GM23338 (cell line): ENCODE data around the gene PDIA5. TPM values are rescaled to one million over a fixed set of nuclear protein-coding genes. Genes with fewer than 3 reads are reported as not detected.

ENCODE experiments used
- ATAC-seq: fragments of 200-7000 bp; cut with Tn5 transposase; 3 replicates; pipeline ENCODE4 v1.9.1; 2020
- DNase-seq: peaks from one replicate; pipeline ENCODE4 v3.0.0-alpha.2; 2015; ENCODE audit warnings: low spot score
- H2AFZ ChIP-seq: fragments of 200-600 bp; sonication (generic); 2 replicates; pipeline ENCODE4 v1.8.0; 2016; ENCODE audit warnings: antibody characterized with exemption, mild to moderate bottlenecking, moderate library complexity
- H3F3A ChIP-seq: fragments of 200-600 bp; sonication (generic); replicated peaks from 2 replicates; pipeline ENCODE4 v1.8.0; 2017; ENCODE audit warnings: antibody characterized with exemption, mixed run types, low read depth
- H3K27ac ChIP-seq: fragments of 200-600 bp; sonication (generic); 2 replicates; pipeline ENCODE4 v1.6.1; 2016; ENCODE audit warnings: low read depth
- H3K27me3 ChIP-seq: fragments of 200-600 bp; sonication (generic); 2 replicates; pipeline ENCODE4 v1.8.0; 2016; ENCODE audit warnings: mild to moderate bottlenecking, mixed run types, moderate library complexity; ENCODE audit not compliant: insufficient read depth
- H3K36me3 ChIP-seq: fragments of 200-600 bp; sonication (generic); 2 replicates; pipeline ENCODE4 v1.8.0; 2016; ENCODE audit warnings: mild to moderate bottlenecking; ENCODE audit not compliant: insufficient read depth
- H3K4me1 ChIP-seq: fragments of 200-600 bp; sonication (generic); 2 replicates; pipeline ENCODE4 v1.8.0; 2016; ENCODE audit warnings: mild to moderate bottlenecking, moderate library complexity; ENCODE audit not compliant: insufficient read depth
- H3K4me2 ChIP-seq: fragments of 200-600 bp; sonication (generic); 2 replicates; pipeline ENCODE4 v1.7.1; 2017; ENCODE audit warnings: mixed run types
- H3K4me3 ChIP-seq: fragments of 200-600 bp; sonication (generic); 2 replicates; pipeline ENCODE4 v1.6.1; 2016; ENCODE audit warnings: mixed run types
- H3K79me2 ChIP-seq: fragments of 200-600 bp; sonication (generic); replicated peaks from 2 replicates; pipeline ENCODE4 v1.8.0; 2017; ENCODE audit warnings: mild to moderate bottlenecking; ENCODE audit not compliant: insufficient read depth
- H3K9me2 ChIP-seq: fragments of 200-600 bp; sonication (generic); 2 replicates; pipeline ENCODE4 v1.8.0; 2017; ENCODE audit not compliant: insufficient read depth
- H4K20me1 ChIP-seq: fragments of 200-600 bp; sonication (generic); replicated peaks from 2 replicates; pipeline ENCODE4 v1.8.0; 2017; ENCODE audit warnings: mild to moderate bottlenecking; ENCODE audit not compliant: insufficient read depth
- H3K27ac Mint-ChIP-seq: 2 replicates; pipeline ENCODE4 v1.8.0; 2020; ENCODE audit warnings: inconsistent platforms, mild to moderate bottlenecking, moderate library complexity, mixed read lengths
- H3K27me3 Mint-ChIP-seq: 3 replicates; pipeline ENCODE4 v1.8.0; 2022; ENCODE audit warnings: low read depth, mild to moderate bottlenecking, moderate library complexity, mixed read lengths, inconsistent platforms; ENCODE audit not compliant: insufficient read depth, poor library complexity
- H3K36me3 Mint-ChIP-seq: 3 replicates; pipeline ENCODE4 v1.8.0; 2021; ENCODE audit warnings: low read depth, mild to moderate bottlenecking, inconsistent platforms, moderate library complexity, mixed read lengths
- H3K4me1 Mint-ChIP-seq: 3 replicates; pipeline ENCODE4 v1.8.0; 2020; ENCODE audit warnings: mild to moderate bottlenecking, inconsistent platforms, mixed read lengths
- H3K4me3 Mint-ChIP-seq: 3 replicates; pipeline ENCODE4 v1.8.0; 2021; ENCODE audit warnings: moderate library complexity, mild to moderate bottlenecking, inconsistent platforms, mixed read lengths
- H3K9me3 Mint-ChIP-seq: 3 replicates; pipeline ENCODE4 v1.8.0; 2020; ENCODE audit warnings: moderate library complexity, mild to moderate bottlenecking, inconsistent platforms, mixed read lengths
- CREB1 ChIP-seq: fragments of 250-450 bp; sonication (Bioruptor Pico); IDR thresholded peaks from 2 replicates; pipeline ENCODE4 v1.5.0; 2020; ENCODE audit warnings: low read depth, mild to moderate bottlenecking, moderate library complexity
- EZH2 ChIP-seq: fragments of 200-600 bp; sonication (generic); IDR thresholded peaks from one replicate; pipeline ENCODE4 v1.8.0; 2017; ENCODE audit warnings: antibody characterized with exemption, mild to moderate bottlenecking, low read depth; ENCODE audit not compliant: unreplicated experiment
- EZH2phosphoT487 ChIP-seq: fragments of 200-600 bp; sonication (generic); IDR thresholded peaks from one replicate; pipeline ENCODE4 v1.8.1; 2018; ENCODE audit warnings: antibody characterized with exemption; ENCODE audit not compliant: unreplicated experiment
- JUNB ChIP-seq: IDR thresholded peaks from one replicate; pipeline ENCODE4 v1.6.1; 2016; ENCODE audit warnings: antibody characterized with exemption; ENCODE audit not compliant: unreplicated experiment
- NANOG ChIP-seq: IDR thresholded peaks from 2 replicates; pipeline ENCODE4 v1.6.1; 2016; ENCODE audit warnings: antibody characterized with exemption, borderline replicate concordance
- POLR2AphosphoS5 ChIP-seq: IDR thresholded peaks from 2 replicates; pipeline ENCODE4 v1.6.1; 2016; ENCODE audit warnings: antibody characterized with exemption, low read depth
- STAT1 ChIP-seq: IDR thresholded peaks from one replicate; pipeline ENCODE4 v1.6.1; 2016; ENCODE audit warnings: antibody characterized with exemption; ENCODE audit not compliant: unreplicated experiment
- ZNF114 ChIP-seq: fragments of 250-450 bp; sonication (Bioruptor Pico); IDR thresholded peaks from 2 replicates; pipeline ENCODE4 v1.5.0; 2020; ENCODE audit warnings: mild to moderate bottlenecking, moderate library complexity
- ZNF331 ChIP-seq: fragments of 250-450 bp; sonication (Bioruptor Pico); IDR thresholded peaks from 2 replicates; pipeline ENCODE4 v1.5.0; 2020; ENCODE audit warnings: low read depth, mild to moderate bottlenecking, moderate library complexity
- polyA plus RNA-seq: library from polyadenylated mRNA; unstranded; fragments of >200 nt; fragmentation: Nextera tagmentation; extraction: Ambion mirVana; gene quantifications from 2 replicates; pipeline ENCODE4 v1.2.1, GENCODE V29; 2016
- total RNA-seq: library from RNA; depleted of rRNA; stranded (reverse); fragments of >200 nt; shearing (Covaris generic); gene quantifications from 2 replicates; pipeline ENCODE4 v1.2.3, GENCODE V29; 2014
- TF ChIP-seq, protein P1 (sequence below): IDR thresholded peaks from one replicate; pipeline ENCODE4 v1.6.1; 2018; ENCODE audit warnings: antibody characterized with exemption; ENCODE audit not compliant: unreplicated experiment
- TF ChIP-seq, protein P2 (sequence below): fragments of 250-450 bp; sonication (Bioruptor Pico); IDR thresholded peaks from 2 replicates; pipeline ENCODE4 v1.5.0; 2020; ENCODE audit warnings: mild to moderate bottlenecking, moderate library complexity
- TF ChIP-seq, protein P3 (sequence below): IDR thresholded peaks from 2 replicates; pipeline ENCODE4 v1.6.1; 2016; ENCODE audit warnings: antibody characterized with exemption
- TF ChIP-seq, protein P4 (sequence below), 2 experiments: fragments of 200-600 bp in 1 of 2; sonication (generic) in 1 of 2; conservative IDR thresholded peaks; 2 replicates each; pipeline versions ENCODE4 v1.5.1 to v1.6.1; 2016 to 2017; ENCODE audit warnings: antibody characterized with exemption in 2 of 2, low read depth in 2 of 2, mild to moderate bottlenecking in 2 of 2, moderate library complexity in 1 of 2

PDIA5 gene
- total and polyA plus RNA-seq, 2 experiments from 2014 or later: 22.9 to 28.1 TPM

DNA sequence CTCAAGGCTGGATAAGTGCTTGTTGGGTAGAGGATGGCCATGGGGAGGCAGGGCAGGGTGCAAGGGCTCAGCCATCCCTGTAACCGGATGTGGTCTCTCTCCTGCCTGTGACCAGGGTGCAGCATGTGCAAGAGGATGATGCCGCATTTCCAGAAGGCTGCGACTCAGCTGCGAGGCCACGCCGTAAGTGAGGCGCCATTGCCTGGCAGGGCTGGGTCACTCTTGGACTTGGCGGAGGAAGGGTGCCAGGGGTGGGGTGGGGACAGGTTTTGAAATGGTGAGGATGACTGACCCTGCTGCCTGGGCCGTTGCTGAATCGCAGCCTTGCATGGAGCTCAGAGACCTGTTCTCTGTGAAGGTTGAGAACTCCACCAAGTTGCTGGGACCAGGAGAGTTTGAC, 49.3 kb downstream of the PDIA5 start:
- Histone ChIP-seq H3K4me3 (no peak overlapping the region), H2AFZ (no peak overlapping the region), H3K79me2 (no peaks in the 10 kb centered on the region), H3K36me3 (peaks cover 7% of the 10 kb centered on the region; the same call in 1 of the 2 replicates), H3K4me2 (no peak overlapping the region), H3K27me3 (no peaks in the 10 kb centered on the region), H3K27ac (no peak overlapping the region), H3K9me2 (no peaks in the 10 kb centered on the region), H4K20me1 (no peaks in the 10 kb centered on the region; the same call in none of the 2 replicates), H3F3A (no peaks in the 10 kb centered on the region), H3K4me1 (peaks cover under 1% of the 10 kb centered on the region; the same call in 1 of the 2 replicates)
- H3K27ac Mint-ChIP-seq: no peak overlapping the region
- TF ChIP-seq, protein P1, sequence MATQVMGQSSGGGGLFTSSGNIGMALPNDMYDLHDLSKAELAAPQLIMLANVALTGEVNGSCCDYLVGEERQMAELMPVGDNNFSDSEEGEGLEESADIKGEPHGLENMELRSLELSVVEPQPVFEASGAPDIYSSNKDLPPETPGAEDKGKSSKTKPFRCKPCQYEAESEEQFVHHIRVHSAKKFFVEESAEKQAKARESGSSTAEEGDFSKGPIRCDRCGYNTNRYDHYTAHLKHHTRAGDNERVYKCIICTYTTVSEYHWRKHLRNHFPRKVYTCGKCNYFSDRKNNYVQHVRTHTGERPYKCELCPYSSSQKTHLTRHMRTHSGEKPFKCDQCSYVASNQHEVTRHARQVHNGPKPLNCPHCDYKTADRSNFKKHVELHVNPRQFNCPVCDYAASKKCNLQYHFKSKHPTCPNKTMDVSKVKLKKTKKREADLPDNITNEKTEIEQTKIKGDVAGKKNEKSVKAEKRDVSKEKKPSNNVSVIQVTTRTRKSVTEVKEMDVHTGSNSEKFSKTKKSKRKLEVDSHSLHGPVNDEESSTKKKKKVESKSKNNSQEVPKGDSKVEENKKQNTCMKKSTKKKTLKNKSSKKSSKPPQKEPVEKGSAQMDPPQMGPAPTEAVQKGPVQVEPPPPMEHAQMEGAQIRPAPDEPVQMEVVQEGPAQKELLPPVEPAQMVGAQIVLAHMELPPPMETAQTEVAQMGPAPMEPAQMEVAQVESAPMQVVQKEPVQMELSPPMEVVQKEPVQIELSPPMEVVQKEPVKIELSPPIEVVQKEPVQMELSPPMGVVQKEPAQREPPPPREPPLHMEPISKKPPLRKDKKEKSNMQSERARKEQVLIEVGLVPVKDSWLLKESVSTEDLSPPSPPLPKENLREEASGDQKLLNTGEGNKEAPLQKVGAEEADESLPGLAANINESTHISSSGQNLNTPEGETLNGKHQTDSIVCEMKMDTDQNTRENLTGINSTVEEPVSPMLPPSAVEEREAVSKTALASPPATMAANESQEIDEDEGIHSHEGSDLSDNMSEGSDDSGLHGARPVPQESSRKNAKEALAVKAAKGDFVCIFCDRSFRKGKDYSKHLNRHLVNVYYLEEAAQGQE: no peak
- TF ChIP-seq JUNB: no peak
- no peak for TF ChIP-seq CREB1 (CRISPR knock-in tag)
- TF ChIP-seq, protein P2, sequence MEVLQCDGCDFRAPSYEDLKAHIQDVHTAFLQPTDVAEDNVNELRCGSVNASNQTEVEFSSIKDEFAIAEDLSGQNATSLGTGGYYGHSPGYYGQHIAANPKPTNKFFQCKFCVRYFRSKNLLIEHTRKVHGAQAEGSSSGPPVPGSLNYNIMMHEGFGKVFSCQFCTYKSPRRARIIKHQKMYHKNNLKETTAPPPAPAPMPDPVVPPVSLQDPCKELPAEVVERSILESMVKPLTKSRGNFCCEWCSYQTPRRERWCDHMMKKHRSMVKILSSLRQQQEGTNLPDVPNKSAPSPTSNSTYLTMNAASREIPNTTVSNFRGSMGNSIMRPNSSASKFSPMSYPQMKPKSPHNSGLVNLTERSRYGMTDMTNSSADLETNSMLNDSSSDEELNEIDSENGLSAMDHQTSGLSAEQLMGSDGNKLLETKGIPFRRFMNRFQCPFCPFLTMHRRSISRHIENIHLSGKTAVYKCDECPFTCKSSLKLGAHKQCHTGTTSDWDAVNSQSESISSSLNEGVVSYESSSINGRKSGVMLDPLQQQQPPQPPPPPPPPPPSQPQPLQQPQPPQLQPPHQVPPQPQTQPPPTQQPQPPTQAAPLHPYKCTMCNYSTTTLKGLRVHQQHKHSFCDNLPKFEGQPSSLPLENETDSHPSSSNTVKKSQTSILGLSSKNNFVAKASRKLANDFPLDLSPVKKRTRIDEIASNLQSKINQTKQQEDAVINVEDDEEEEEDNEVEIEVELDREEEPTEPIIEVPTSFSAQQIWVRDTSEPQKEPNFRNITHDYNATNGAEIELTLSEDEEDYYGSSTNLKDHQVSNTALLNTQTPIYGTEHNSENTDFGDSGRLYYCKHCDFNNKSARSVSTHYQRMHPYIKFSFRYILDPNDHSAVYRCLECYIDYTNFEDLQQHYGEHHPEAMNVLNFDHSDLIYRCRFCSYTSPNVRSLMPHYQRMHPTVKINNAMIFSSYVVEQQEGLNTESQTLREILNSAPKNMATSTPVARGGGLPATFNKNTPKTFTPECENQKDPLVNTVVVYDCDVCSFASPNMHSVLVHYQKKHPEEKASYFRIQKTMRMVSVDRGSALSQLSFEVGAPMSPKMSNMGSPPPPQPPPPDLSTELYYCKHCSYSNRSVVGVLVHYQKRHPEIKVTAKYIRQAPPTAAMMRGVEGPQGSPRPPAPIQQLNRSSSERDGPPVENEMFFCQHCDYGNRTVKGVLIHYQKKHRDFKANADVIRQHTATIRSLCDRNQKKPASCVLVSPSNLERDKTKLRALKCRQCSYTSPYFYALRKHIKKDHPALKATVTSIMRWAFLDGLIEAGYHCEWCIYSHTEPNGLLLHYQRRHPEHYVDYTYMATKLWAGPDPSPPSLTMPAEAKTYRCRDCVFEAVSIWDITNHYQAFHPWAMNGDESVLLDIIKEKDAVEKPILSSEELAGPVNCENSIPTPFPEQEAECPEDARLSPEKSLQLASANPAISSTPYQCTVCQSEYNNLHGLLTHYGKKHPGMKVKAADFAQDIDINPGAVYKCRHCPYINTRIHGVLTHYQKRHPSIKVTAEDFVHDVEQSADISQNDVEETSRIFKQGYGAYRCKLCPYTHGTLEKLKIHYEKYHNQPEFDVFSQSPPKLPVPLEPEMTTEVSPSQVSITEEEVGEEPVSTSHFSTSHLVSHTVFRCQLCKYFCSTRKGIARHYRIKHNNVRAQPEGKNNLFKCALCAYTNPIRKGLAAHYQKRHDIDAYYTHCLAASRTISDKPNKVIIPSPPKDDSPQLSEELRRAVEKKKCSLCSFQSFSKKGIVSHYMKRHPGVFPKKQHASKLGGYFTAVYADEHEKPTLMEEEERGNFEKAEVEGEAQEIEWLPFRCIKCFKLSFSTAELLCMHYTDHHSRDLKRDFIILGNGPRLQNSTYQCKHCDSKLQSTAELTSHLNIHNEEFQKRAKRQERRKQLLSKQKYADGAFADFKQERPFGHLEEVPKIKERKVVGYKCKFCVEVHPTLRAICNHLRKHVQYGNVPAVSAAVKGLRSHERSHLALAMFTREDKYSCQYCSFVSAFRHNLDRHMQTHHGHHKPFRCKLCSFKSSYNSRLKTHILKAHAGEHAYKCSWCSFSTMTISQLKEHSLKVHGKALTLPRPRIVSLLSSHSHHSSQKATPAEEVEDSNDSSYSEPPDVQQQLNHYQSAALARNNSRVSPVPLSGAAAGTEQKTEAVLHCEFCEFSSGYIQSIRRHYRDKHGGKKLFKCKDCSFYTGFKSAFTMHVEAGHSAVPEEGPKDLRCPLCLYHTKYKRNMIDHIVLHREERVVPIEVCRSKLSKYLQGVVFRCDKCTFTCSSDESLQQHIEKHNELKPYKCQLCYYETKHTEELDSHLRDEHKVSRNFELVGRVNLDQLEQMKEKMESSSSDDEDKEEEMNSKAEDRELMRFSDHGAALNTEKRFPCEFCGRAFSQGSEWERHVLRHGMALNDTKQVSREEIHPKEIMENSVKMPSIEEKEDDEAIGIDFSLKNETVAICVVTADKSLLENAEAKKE (CRISPR knock-in tag): no peak
- no peak for TF ChIP-seq NANOG
- TF ChIP-seq, protein P3, sequence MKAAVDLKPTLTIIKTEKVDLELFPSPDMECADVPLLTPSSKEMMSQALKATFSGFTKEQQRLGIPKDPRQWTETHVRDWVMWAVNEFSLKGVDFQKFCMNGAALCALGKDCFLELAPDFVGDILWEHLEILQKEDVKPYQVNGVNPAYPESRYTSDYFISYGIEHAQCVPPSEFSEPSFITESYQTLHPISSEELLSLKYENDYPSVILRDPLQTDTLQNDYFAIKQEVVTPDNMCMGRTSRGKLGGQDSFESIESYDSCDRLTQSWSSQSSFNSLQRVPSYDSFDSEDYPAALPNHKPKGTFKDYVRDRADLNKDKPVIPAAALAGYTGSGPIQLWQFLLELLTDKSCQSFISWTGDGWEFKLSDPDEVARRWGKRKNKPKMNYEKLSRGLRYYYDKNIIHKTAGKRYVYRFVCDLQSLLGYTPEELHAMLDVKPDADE: no peak
- TF ChIP-seq EZH2phosphoT487: no peak
- no peak for TF ChIP-seq POLR2AphosphoS5
- TF ChIP-seq EZH2: no peak
- no peak for TF ChIP-seq STAT1
- TF ChIP-seq ZNF114: no peak
- no peak for TF ChIP-seq ZNF331 (CRISPR knock-in tag)
- TF ChIP-seq, protein P4, sequence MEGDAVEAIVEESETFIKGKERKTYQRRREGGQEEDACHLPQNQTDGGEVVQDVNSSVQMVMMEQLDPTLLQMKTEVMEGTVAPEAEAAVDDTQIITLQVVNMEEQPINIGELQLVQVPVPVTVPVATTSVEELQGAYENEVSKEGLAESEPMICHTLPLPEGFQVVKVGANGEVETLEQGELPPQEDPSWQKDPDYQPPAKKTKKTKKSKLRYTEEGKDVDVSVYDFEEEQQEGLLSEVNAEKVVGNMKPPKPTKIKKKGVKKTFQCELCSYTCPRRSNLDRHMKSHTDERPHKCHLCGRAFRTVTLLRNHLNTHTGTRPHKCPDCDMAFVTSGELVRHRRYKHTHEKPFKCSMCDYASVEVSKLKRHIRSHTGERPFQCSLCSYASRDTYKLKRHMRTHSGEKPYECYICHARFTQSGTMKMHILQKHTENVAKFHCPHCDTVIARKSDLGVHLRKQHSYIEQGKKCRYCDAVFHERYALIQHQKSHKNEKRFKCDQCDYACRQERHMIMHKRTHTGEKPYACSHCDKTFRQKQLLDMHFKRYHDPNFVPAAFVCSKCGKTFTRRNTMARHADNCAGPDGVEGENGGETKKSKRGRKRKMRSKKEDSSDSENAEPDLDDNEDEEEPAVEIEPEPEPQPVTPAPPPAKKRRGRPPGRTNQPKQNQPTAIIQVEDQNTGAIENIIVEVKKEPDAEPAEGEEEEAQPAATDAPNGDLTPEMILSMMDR (conservative IDR thresholded peaks at IDR 0.05; ENCODE audit: low read depth in 2 of 2): no peak
- peaks cover 13% of the 10 kb centered on the region for H3K27me3 Mint-ChIP-seq
- DNase-seq (no peak), ATAC-seq (no peak)
- peaks cover 25% of the 10 kb centered on the region for H3K36me3 Mint-ChIP-seq
- H3K9me3 Mint-ChIP-seq: no peaks in the 10 kb centered on the region
- no peak overlapping the region for H3K4me3 Mint-ChIP-seq
- H3K4me1 Mint-ChIP-seq: peaks cover 18% of the 10 kb centered on the region
